GM23248 (cell line): ENCODE measurements around the gene MTMR4. TPM values are rescaled to one million over a fixed set of nuclear protein-coding genes. Genes with fewer than 3 reads are reported as not detected.
"Not testable (repeated sequence)": the region's sequence is repeated elsewhere in the genome, so short reads cannot be mapped to it uniquely, and the experiment has no call there.

Experiments
- DNase-seq: peaks from one replicate; pipeline ENCODE4 v3.0.0-alpha.2; 2015
- H2AFZ ChIP-seq: fragments of 200-600 bp; sonication (generic); 2 replicates; pipeline ENCODE4 v1.6.1; 2016; ENCODE audit warnings: antibody characterized with exemption
- H3F3A ChIP-seq: fragments of 200-600 bp; sonication (generic); 2 replicates; pipeline ENCODE4 v1.6.1; 2016; ENCODE audit warnings: mild to moderate bottlenecking, antibody characterized with exemption, mixed run types; ENCODE audit not compliant: insufficient read depth
- H3K27ac ChIP-seq: fragments of 200-600 bp; sonication (generic); 2 replicates; pipeline ENCODE4 v1.5.1; 2016; ENCODE audit warnings: mild to moderate bottlenecking
- H3K27me3 ChIP-seq: fragments of 200-600 bp; sonication (generic); replicated peaks from 2 replicates; pipeline ENCODE4 v1.6.1; 2016; ENCODE audit warnings: mild to moderate bottlenecking; ENCODE audit not compliant: insufficient read depth
- H3K36me3 ChIP-seq: fragments of 200-600 bp; sonication (generic); 2 replicates; pipeline ENCODE4 v1.6.1; 2016; ENCODE audit warnings: low read depth, mild to moderate bottlenecking
- H3K4me1 ChIP-seq: fragments of 200-600 bp; sonication (generic); 2 replicates; pipeline ENCODE4 v1.6.1; 2016; ENCODE audit warnings: mild to moderate bottlenecking; ENCODE audit not compliant: insufficient read depth
- H3K4me2 ChIP-seq: fragments of 200-600 bp; sonication (generic); one replicate; pipeline ENCODE4 v1.6.1; 2016; ENCODE audit warnings: mild to moderate bottlenecking; ENCODE audit not compliant: unreplicated experiment
- H3K4me3 ChIP-seq: fragments of 200-600 bp; sonication (generic); 2 replicates; pipeline ENCODE4 v1.5.1; 2016; ENCODE audit warnings: mild to moderate bottlenecking
- H3K79me2 ChIP-seq: fragments of 200-600 bp; sonication (generic); 2 replicates; pipeline ENCODE4 v1.6.1; 2016; ENCODE audit warnings: mild to moderate bottlenecking; ENCODE audit not compliant: insufficient read depth
- H3K9ac ChIP-seq: fragments of 200-600 bp; sonication (generic); 2 replicates; pipeline ENCODE4 v1.6.1; 2016; ENCODE audit warnings: mild to moderate bottlenecking
- H3K9me2 ChIP-seq: fragments of 200-600 bp; sonication (generic); 2 replicates; pipeline ENCODE4 v1.6.1; 2016; ENCODE audit warnings: mixed run types, mild to moderate bottlenecking, moderate library complexity; ENCODE audit not compliant: insufficient read depth
- H3K9me3 ChIP-seq: fragments of 200-600 bp; sonication (generic); one replicate; pipeline ENCODE4 v1.6.1; 2017; ENCODE audit warnings: low read depth
- H4K20me1 ChIP-seq: fragments of 200-600 bp; sonication (generic); 2 replicates; pipeline ENCODE4 v1.6.0; 2016; ENCODE audit not compliant: insufficient read depth
- EZH2 ChIP-seq: fragments of 200-600 bp; sonication (generic); IDR thresholded peaks from 2 replicates; pipeline ENCODE4 v1.6.1; 2018; ENCODE audit warnings: antibody characterized with exemption, mild to moderate bottlenecking; ENCODE audit not compliant: insufficient read depth, poor library complexity, severe bottlenecking
- EZH2phosphoT487 ChIP-seq: fragments of 200-600 bp; sonication (generic); IDR thresholded peaks from 2 replicates; pipeline ENCODE4 v1.6.1; 2018; ENCODE audit warnings: antibody characterized with exemption, moderate library complexity, mild to moderate bottlenecking, low read depth; ENCODE audit not compliant: insufficient read depth
- WGBS, 2 experiments: methylation state at CpG; one replicate each; pipeline ENCODE4 v1.1.6; 2015 to 2017; ENCODE audit warnings: low lambda C conversion rate in 2 of 2, low coverage in 1 of 2; ENCODE audit errors: missing lambda C conversion rate in 2 of 2; 5-methylcytosine and 5-hydroxymethylcytosine counted together
- in situ Hi-C: fragments of 300-500 bp; cut with MboI; formaldehyde crosslinking; loops from 2 replicates; pipeline ENCODE4 v1.15.0; 2020
- polyA plus RNA-seq: library from polyadenylated mRNA; unstranded; fragments of >200 nt; fragmentation: Nextera tagmentation; extraction: Ambion mirVana; gene quantifications from 2 replicates; pipeline ENCODE4 v1.2.1, GENCODE V29; 2016
- total RNA-seq: library from RNA; depleted of rRNA; stranded (reverse); fragments of >200 nt; shearing (Covaris generic); gene quantifications from 2 replicates; pipeline ENCODE4 v1.2.3, GENCODE V29; 2014

The MTMR4 gene
- total and polyA plus RNA-seq, 2 experiments from 2014 or later = 8.2 to 19.6 TPM

- H3F3A ChIP-seq = no peaks in the 10 kb centered on the region
- in situ Hi-C loops = no loop called here
- H3K9me3 ChIP-seq = no peaks in the 10 kb centered on the region
- no peaks in the 10 kb centered on the region for H4K20me1 ChIP-seq
- no peak for TF ChIP-seq EZH2
- TF ChIP-seq EZH2phosphoT487 = no peak
- H3K27me3 ChIP-seq = no peaks in the 10 kb centered on the region
- H3K9ac ChIP-seq = no peak overlapping the region
- no peaks in the 10 kb centered on the region for H3K9me2 ChIP-seq
- no peaks in the 10 kb centered on the region for H3K79me2 ChIP-seq
- H3K36me3 ChIP-seq = peaks cover 11% of the 10 kb centered on the region
- WGBS, 2 experiments = 83 to 85% methylated on average over 11 of the region's 11 CpGs
- H3K4me3 ChIP-seq = no peak overlapping the region
- H3K4me1 ChIP-seq = no peaks in the 10 kb centered on the region
- H3K4me2 ChIP-seq = no peak overlapping the region
- H3K27ac ChIP-seq = no peak overlapping the region
- no peak overlapping the region for H2AFZ ChIP-seq
- no peak for DNase-seq
Observed at GRCh38 chr17:58504826-58505351, 9.5 kb downstream of the MTMR4 start.

- WGBS, 2 experiments = 94% methylated on average over 8 of the region's 8 CpGs
Observed at GRCh38 chr17:58503866-58504265, 10.6 kb downstream of the MTMR4 start.

GRCh38 chr17:58503134-58503533 is 11.3 kb downstream of the MTMR4 start:
- H3K27ac ChIP-seq, H3K4me1 ChIP-seq, DNase-seq, H3K4me2 ChIP-seq, in situ Hi-C loops, H4K20me1 ChIP-seq, H3K4me3 ChIP-seq, H3K27me3 ChIP-seq, H3K9ac ChIP-seq, H3K9me2 ChIP-seq, H3K9me3 ChIP-seq, H2AFZ ChIP-seq, H3F3A ChIP-seq, H3K79me2 ChIP-seq: not testable (repeated sequence)
- H3K36me3 ChIP-seq = peaks cover 11% of the 10 kb centered on the region
- 74 to 75% methylated on average over 6 of the region's 6 CpGs for WGBS, 2 experiments

More at GRCh38 chr17:58503866-58504265, 10.6 kb downstream of the MTMR4 start:
- no peak for DNase-seq
- Histone ChIP-seq H3K79me2 (no peaks in the 10 kb centered on the region), H3K36me3 (peaks cover 11% of the 10 kb centered on the region), H3K9me2 (no peaks in the 10 kb centered on the region), H3K4me3 (no peak overlapping the region), H3K4me1 (no peaks in the 10 kb centered on the region), H2AFZ (no peak overlapping the region), H3K27ac (no peak overlapping the region), H3F3A (no peaks in the 10 kb centered on the region), H4K20me1 (no peaks in the 10 kb centered on the region), H3K9ac (no peak overlapping the region), H3K9me3 (no peaks in the 10 kb centered on the region), H3K4me2 (no peak overlapping the region), H3K27me3 (no peaks in the 10 kb centered on the region)
- no peak for TF ChIP-seq EZH2
- no peak for TF ChIP-seq EZH2phosphoT487
- in situ Hi-C loops = no loop called here

GRCh38 chr17:58501451-58501850 is 13.0 kb downstream of the MTMR4 start:
- Histone ChIP-seq H4K20me1 (no peaks in the 10 kb centered on the region), H3K4me1 (no peaks in the 10 kb centered on the region), H3K4me3 (no peak overlapping the region), H3K79me2 (no peaks in the 10 kb centered on the region), H2AFZ (no peak overlapping the region), H3K9ac (no peak overlapping the region), H3F3A (no peaks in the 10 kb centered on the region), H3K9me2 (no peaks in the 10 kb centered on the region), H3K27ac (no peak overlapping the region), H3K9me3 (no peaks in the 10 kb centered on the region), H3K36me3 (peaks cover 11% of the 10 kb centered on the region), H3K27me3 (no peaks in the 10 kb centered on the region), H3K4me2 (no peak overlapping the region)
- DNase-seq = no peak
- in situ Hi-C loops = no loop called here
- 97% methylated on average over 7 of the region's 7 CpGs for WGBS, 2 experiments
- TF ChIP-seq EZH2 (no peak), EZH2phosphoT487 (no peak)
